ENCODE results near the gene TNP1. TPM values are rescaled to one million over a fixed set of nuclear protein-coding genes. Genes with fewer than 3 reads are reported as not detected.

Gene TNP1
- polyA plus RNA-seq, 1 of the 3 experiments (the other 2 are of a cell fraction) = not detected

DNA sequence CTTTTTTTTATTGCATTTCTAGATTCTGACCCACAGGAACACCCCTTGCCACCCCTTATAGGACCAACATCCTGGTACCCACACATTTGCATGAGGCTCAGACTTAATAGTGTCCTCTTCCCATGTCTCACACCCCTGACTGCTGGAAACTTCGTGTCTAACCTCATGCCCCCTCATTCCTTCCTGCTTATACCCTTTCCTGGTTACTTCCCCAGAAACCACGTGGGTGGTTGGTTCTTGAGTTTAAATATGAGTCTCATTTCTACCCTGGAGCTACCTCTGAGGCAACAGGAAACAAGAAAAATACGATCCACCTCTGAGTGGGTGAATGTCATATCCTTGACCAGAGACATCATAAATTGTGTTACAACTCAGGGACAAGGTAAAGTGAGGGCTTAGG, 1.6 kb downstream of the TNP1 start:
- WGBS (ENCODE audit: low lambda C conversion rate) = 12% methylated on average over 3 of the region's 3 CpGs
- Histone ChIP-seq H3K9me3 (no peaks in the 10 kb centered on the region), H3K4me3 (ENCODE audit: low read depth in 2 of 2, low read length in 1 of 2) (no peak overlapping the region), H3K9ac (no peak overlapping the region), H3F3A (replicated peaks; ENCODE audit: insufficient read depth) (no peaks in the 10 kb centered on the region), H3K36me3 (replicated peaks in 1 of 2; ENCODE audit: control insufficient read depth in 1 of 2, insufficient read depth in 2 of 2, low read length in 1 of 2) (no peaks in the 10 kb centered on the region), H3K27ac (ENCODE audit: low read depth in 2 of 2, low read length in 1 of 2) (no peak overlapping the region), H3K9me2 (no peaks in the 10 kb centered on the region), H4K20me1 (ENCODE audit: insufficient read depth) (no peaks in the 10 kb centered on the region), H3K4me1 (ENCODE audit: control insufficient read depth in 1 of 2, insufficient read depth in 2 of 2, low read depth in 1 of 2, low read length in 1 of 2) (no peaks in the 10 kb centered on the region), H3K79me2 (ENCODE audit: insufficient read depth) (no peaks in the 10 kb centered on the region), H3K4me2 (no peak overlapping the region), H2AFZ (ENCODE audit: low read depth) (no peak overlapping the region), H3K27me3 (ENCODE audit: insufficient read depth) (no peaks in the 10 kb centered on the region)
- ChIA-PET CTCF (interaction anchor here (0.6 kb wide), 1 partner anchor 855 kb away, joined by 3 read pairs; no protein-coding TSS in a partner anchor), POLR2A (no interaction called here)
- TF ChIP-seq RCOR1 (IDR thresholded peaks at IDR 0.05; ENCODE audit: low read length) (no peak), GABPA (IDR thresholded peaks at IDR 0.05; ENCODE audit: low read depth) (no peak), RAD21 (IDR thresholded peaks at IDR 0.05; ENCODE audit: low read length) (no peak), CHD2 (IDR thresholded peaks at IDR 0.05; ENCODE audit: low read length, partially characterized antibody) (no peak), USF2 (IDR thresholded peaks at IDR 0.05; ENCODE audit: borderline replicate concordance, low read depth, low read length) (no peak), ZBTB33 (IDR thresholded peaks at IDR 0.05; ENCODE audit: borderline replicate concordance, low read depth) (no peak), USF1 (IDR thresholded peaks at IDR 0.05; ENCODE audit: borderline replicate concordance, low read depth) (no peak), MEF2A (IDR thresholded peaks at IDR 0.05; ENCODE audit: borderline replicate concordance, low read depth) (no peak), NFIC (IDR thresholded peaks at IDR 0.05; ENCODE audit: borderline replicate concordance) (no peak), NRF1 (IDR thresholded peaks at IDR 0.05; ENCODE audit: low read depth, low read length) (no peak)
- TF ChIP-seq, protein P1, sequence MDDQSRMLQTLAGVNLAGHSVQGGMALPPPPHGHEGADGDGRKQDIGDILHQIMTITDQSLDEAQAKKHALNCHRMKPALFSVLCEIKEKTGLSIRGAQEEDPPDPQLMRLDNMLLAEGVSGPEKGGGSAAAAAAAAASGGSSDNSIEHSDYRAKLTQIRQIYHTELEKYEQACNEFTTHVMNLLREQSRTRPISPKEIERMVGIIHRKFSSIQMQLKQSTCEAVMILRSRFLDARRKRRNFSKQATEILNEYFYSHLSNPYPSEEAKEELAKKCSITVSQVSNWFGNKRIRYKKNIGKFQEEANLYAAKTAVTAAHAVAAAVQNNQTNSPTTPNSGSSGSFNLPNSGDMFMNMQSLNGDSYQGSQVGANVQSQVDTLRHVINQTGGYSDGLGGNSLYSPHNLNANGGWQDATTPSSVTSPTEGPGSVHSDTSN (IDR thresholded peaks at IDR 0.05) = no peak
- no peak for DNase-seq

- no peaks in the 10 kb centered on the region for H3K36me3 ChIP-seq (replicated peaks in 1 of 2; ENCODE audit: control insufficient read depth in 1 of 2, insufficient read depth in 2 of 2, low read length in 1 of 2)
- DNase-seq = no peak
- POLR2A ChIA-PET = no interaction called here
- CTCF ChIA-PET = no interaction called here
- H3K4me3 ChIP-seq (ENCODE audit: low read depth in 2 of 2, low read length in 1 of 2) = no peak overlapping the region
- 58% methylated on average over 3 of the region's 3 CpGs for WGBS (ENCODE audit: low lambda C conversion rate)
- no peaks in the 10 kb centered on the region for H3K9me3 ChIP-seq
- H2AFZ ChIP-seq (ENCODE audit: low read depth) = no peak overlapping the region
- no peaks in the 10 kb centered on the region for H3F3A ChIP-seq (replicated peaks; ENCODE audit: insufficient read depth)
- TF ChIP-seq IRF3 (IDR thresholded peaks at IDR 0.05; ENCODE audit: low read depth, low read length) (no peak), TAF1 (IDR thresholded peaks at IDR 0.05; ENCODE audit: borderline replicate concordance, low read depth, low read length) (no peak), MXI1 (IDR thresholded peaks at IDR 0.05; ENCODE audit: low read depth, low read length) (no peak), CHD2 (IDR thresholded peaks at IDR 0.05; ENCODE audit: low read length, partially characterized antibody) (no peak), MAX (IDR thresholded peaks at IDR 0.05; ENCODE audit: low read depth) (no peak), JUND (IDR thresholded peaks at IDR 0.05) (no peak), ELF1 (IDR thresholded peaks at IDR 0.05) (no peak)
- no peaks in the 10 kb centered on the region for H3K9me2 ChIP-seq
- H3K79me2 ChIP-seq (ENCODE audit: insufficient read depth) = no peaks in the 10 kb centered on the region
- no peak overlapping the region for H3K27ac ChIP-seq (ENCODE audit: low read depth in 2 of 2, low read length in 1 of 2)
- H3K27me3 ChIP-seq (ENCODE audit: insufficient read depth) = no peaks in the 10 kb centered on the region
- H3K4me2 ChIP-seq = no peak overlapping the region
- H3K4me1 ChIP-seq (ENCODE audit: control insufficient read depth in 1 of 2, insufficient read depth in 2 of 2, low read depth in 1 of 2, low read length in 1 of 2) = no peaks in the 10 kb centered on the region
- H4K20me1 ChIP-seq (ENCODE audit: insufficient read depth) = no peaks in the 10 kb centered on the region
- no peak overlapping the region for H3K9ac ChIP-seq
Observed at GRCh38 chr2:216857131-216857550, 2.7 kb downstream of the TNP1 start.

Measured in SK-N-SH (cell line).